Mesendoderm (in vitro differentiated cells): ENCODE results near the gene RABGAP1L.

ENCODE experiments used
- DNase-seq: peaks from one replicate; pipeline ENCODE4 v3.0.0; 2013
- H2AK5ac ChIP-seq: 2 replicates; pipeline ENCODE4 v1.6.1; 2013; ENCODE audit warnings: low read length, inconsistent platforms
- H2BK120ac ChIP-seq: 2 replicates; pipeline ENCODE4 v1.6.1; 2013; ENCODE audit warnings: low read depth, mild to moderate bottlenecking, low read length, moderate library complexity, mixed read lengths
- H2BK15ac ChIP-seq: replicated peaks from 2 replicates; pipeline ENCODE4 v1.6.1; 2013; ENCODE audit warnings: low read depth, mild to moderate bottlenecking, moderate library complexity
- H2BK5ac ChIP-seq: 2 replicates; pipeline ENCODE4 v1.6.1; 2013; ENCODE audit warnings: low read length, inconsistent platforms
- H3K18ac ChIP-seq: 2 replicates; pipeline ENCODE4 v1.6.1; 2013; ENCODE audit warnings: mild to moderate bottlenecking, low read length, mixed read lengths
- H3K23ac ChIP-seq: one replicate; pipeline ENCODE4 v1.6.1; 2013; ENCODE audit warnings: low read length
- H3K27ac ChIP-seq: 2 replicates; pipeline ENCODE4 v1.5.1; 2013; ENCODE audit warnings: low read depth, mild to moderate bottlenecking, inconsistent platforms, low read length, moderate library complexity
- H3K27me3 ChIP-seq: 2 replicates; pipeline ENCODE4 v1.6.1; 2013; ENCODE audit warnings: low read length, control low read depth, mild to moderate bottlenecking, inconsistent platforms; ENCODE audit not compliant: insufficient read depth, poor library complexity
- H3K36me3 ChIP-seq: 2 replicates; pipeline ENCODE4 v1.6.1; 2013; ENCODE audit warnings: low read length, inconsistent platforms; ENCODE audit not compliant: control insufficient read depth, insufficient read depth
- H3K4ac ChIP-seq: one replicate; pipeline ENCODE4 v1.6.1; 2013; ENCODE audit warnings: low read depth, mild to moderate bottlenecking, low read length, moderate library complexity
- H3K4me1 ChIP-seq: 2 replicates; pipeline ENCODE4 v1.6.1; 2013; ENCODE audit warnings: low read depth, low read length, inconsistent platforms; ENCODE audit not compliant: control insufficient read depth
- H3K4me2 ChIP-seq: 2 replicates; pipeline ENCODE4 v1.6.1; 2013; ENCODE audit warnings: low read length
- H3K4me3 ChIP-seq: 2 replicates; pipeline ENCODE4 v1.5.1; 2013; ENCODE audit warnings: mild to moderate bottlenecking, low read length
- H3K56ac ChIP-seq: one replicate; pipeline ENCODE4 v1.6.1; 2013; ENCODE audit warnings: low read length
- H3K79me1 ChIP-seq: 2 replicates; pipeline ENCODE4 v1.6.1; 2013; ENCODE audit warnings: low read length, inconsistent platforms
- H3K79me2 ChIP-seq: 2 replicates; pipeline ENCODE4 v1.6.1; 2013; ENCODE audit warnings: mild to moderate bottlenecking, low read length; ENCODE audit not compliant: control insufficient read depth, insufficient read depth
- H3K9ac ChIP-seq: 2 replicates; pipeline ENCODE4 v1.6.1; 2013; ENCODE audit warnings: low read length, inconsistent platforms
- H4K5ac ChIP-seq: one replicate; pipeline ENCODE4 v1.6.1; 2013; ENCODE audit warnings: low read length
- H4K8ac ChIP-seq: one replicate; pipeline ENCODE4 v1.6.1; 2013; ENCODE audit warnings: low read depth, mild to moderate bottlenecking, control low read depth, low read length, moderate library complexity
- WGBS: extraction: QIAGEN DNeasy Blood & Tissue Kit; methylation state at CpG from one replicate; pipeline ENCODE4 v1.1.7; 2013; ENCODE audit warnings: low lambda C conversion rate, missing lambda C conversion rate; ENCODE audit not compliant: insufficient coverage; ENCODE audit errors: extremely low coverage; 5-methylcytosine and 5-hydroxymethylcytosine counted together

The RABGAP1L gene

GRCh38 chr1:174297351-174297750, 138.0 kb downstream of the RABGAP1L start:
- Histone ChIP-seq H3K36me3 (no peaks in the 10 kb centered on the region), H4K8ac (no peak overlapping the region), H3K79me1 (no peaks in the 10 kb centered on the region), H3K4me1 (no peaks in the 10 kb centered on the region), H2BK120ac (no peak overlapping the region), H3K79me2 (no peaks in the 10 kb centered on the region), H4K5ac (no peak overlapping the region), H3K9ac (no peak overlapping the region), H3K27me3 (no peaks in the 10 kb centered on the region), H3K56ac (no peak overlapping the region), H2AK5ac (no peak overlapping the region), H3K4me3 (no peak overlapping the region), H2BK15ac (no peak overlapping the region), H3K4ac (no peak overlapping the region), H3K27ac (no peak overlapping the region), H2BK5ac (no peak overlapping the region), H3K23ac (no peak overlapping the region), H3K4me2 (no peak overlapping the region), H3K18ac (no peak overlapping the region)
- WGBS, result no CpG with 5 or more reads among the region's 10 CpGs
- DNase-seq, result peak; percentile 42

- H3K27ac ChIP-seq, result no peak overlapping the region
- H3K79me1 ChIP-seq, result no peaks in the 10 kb centered on the region
- no peak overlapping the region for H2BK15ac ChIP-seq
- no peak overlapping the region for H3K23ac ChIP-seq
- no peaks in the 10 kb centered on the region for H3K27me3 ChIP-seq
- no peak overlapping the region for H2AK5ac ChIP-seq
- peak; percentile 8 for DNase-seq
- no peak overlapping the region for H4K5ac ChIP-seq
- H3K79me2 ChIP-seq, result no peaks in the 10 kb centered on the region
- no peak overlapping the region for H3K4ac ChIP-seq
- no peak overlapping the region for H2BK120ac ChIP-seq
- no peaks in the 10 kb centered on the region for H3K4me1 ChIP-seq
- no peaks in the 10 kb centered on the region for H3K36me3 ChIP-seq
- no peak overlapping the region for H3K18ac ChIP-seq
- H3K56ac ChIP-seq, result no peak overlapping the region
- WGBS, result no CpG with 5 or more reads among the region's 5 CpGs
- H4K8ac ChIP-seq, result no peak overlapping the region
- H3K4me3 ChIP-seq, result no peak overlapping the region
- no peak overlapping the region for H2BK5ac ChIP-seq
- no peak overlapping the region for H3K4me2 ChIP-seq
- H3K9ac ChIP-seq, result no peak overlapping the region
Observed at GRCh38 chr1:174301295-174302077, 142.2 kb downstream of the RABGAP1L start.

- Histone ChIP-seq H3K4me2 (no peak overlapping the region), H2BK5ac (no peak overlapping the region), H3K27ac (no peak overlapping the region), H4K5ac (no peak overlapping the region), H4K8ac (no peak overlapping the region), H3K79me2 (no peaks in the 10 kb centered on the region), H3K4ac (no peak overlapping the region), H3K4me1 (no peaks in the 10 kb centered on the region), H3K79me1 (no peaks in the 10 kb centered on the region), H2BK15ac (no peak overlapping the region), H3K36me3 (no peaks in the 10 kb centered on the region), H3K23ac (no peak overlapping the region), H2BK120ac (no peak overlapping the region), H3K4me3 (no peak overlapping the region), H3K27me3 (no peaks in the 10 kb centered on the region), H3K9ac (no peak overlapping the region), H3K56ac (no peak overlapping the region), H2AK5ac (no peak overlapping the region), H3K18ac (no peak overlapping the region)
- no peak for DNase-seq
Observed at GRCh38 chr1:174308604-174309003, 149.3 kb downstream of the RABGAP1L start.

GRCh38 chr1:174309490-174309889, 150.2 kb downstream of the RABGAP1L start:
- Histone ChIP-seq H3K27ac (no peak overlapping the region), H3K23ac (no peak overlapping the region), H2BK120ac (no peak overlapping the region), H3K9ac (no peak overlapping the region), H3K4me1 (no peaks in the 10 kb centered on the region), H3K4ac (no peak overlapping the region), H3K27me3 (no peaks in the 10 kb centered on the region), H2BK5ac (no peak overlapping the region), H4K8ac (no peak overlapping the region), H2AK5ac (no peak overlapping the region), H3K79me1 (no peaks in the 10 kb centered on the region), H3K36me3 (no peaks in the 10 kb centered on the region), H4K5ac (no peak overlapping the region), H3K4me2 (no peak overlapping the region), H2BK15ac (no peak overlapping the region), H3K4me3 (no peak overlapping the region), H3K79me2 (no peaks in the 10 kb centered on the region), H3K18ac (no peak overlapping the region), H3K56ac (no peak overlapping the region)
- no peak for DNase-seq

- Histone ChIP-seq H3K4me3 (no peak overlapping the region), H3K56ac (no peak overlapping the region), H3K36me3 (no peaks in the 10 kb centered on the region), H2BK15ac (no peak overlapping the region), H4K5ac (no peak overlapping the region), H3K23ac (no peak overlapping the region), H3K79me1 (no peaks in the 10 kb centered on the region), H3K27ac (no peak overlapping the region), H3K27me3 (no peaks in the 10 kb centered on the region), H3K4me1 (no peaks in the 10 kb centered on the region), H3K18ac (no peak overlapping the region), H2AK5ac (no peak overlapping the region), H2BK120ac (no peak overlapping the region), H3K4ac (no peak overlapping the region), H3K9ac (no peak overlapping the region), H3K4me2 (no peak overlapping the region), H2BK5ac (no peak overlapping the region), H4K8ac (no peak overlapping the region), H3K79me2 (no peaks in the 10 kb centered on the region)
- no peak for DNase-seq
- no CpG with 5 or more reads among the region's 4 CpGs for WGBS
Observed at GRCh38 chr1:174314433-174314832, 155.1 kb downstream of the RABGAP1L start.

GRCh38 chr1:174315239-174315638, 155.9 kb downstream of the RABGAP1L start:
- Histone ChIP-seq H3K9ac (no peak overlapping the region), H3K79me2 (no peaks in the 10 kb centered on the region), H2BK120ac (no peak overlapping the region), H3K4me1 (no peaks in the 10 kb centered on the region), H3K27ac (no peak overlapping the region), H3K36me3 (no peaks in the 10 kb centered on the region), H3K4ac (no peak overlapping the region), H2AK5ac (no peak overlapping the region), H3K18ac (no peak overlapping the region), H3K56ac (no peak overlapping the region), H2BK5ac (no peak overlapping the region), H3K27me3 (no peaks in the 10 kb centered on the region), H3K4me3 (no peak overlapping the region), H3K4me2 (no peak overlapping the region), H4K5ac (no peak overlapping the region), H4K8ac (no peak overlapping the region), H3K79me1 (no peaks in the 10 kb centered on the region), H2BK15ac (no peak overlapping the region), H3K23ac (no peak overlapping the region)
- WGBS, result no CpG with 5 or more reads among the region's 2 CpGs
- DNase-seq, result no peak
